PC-3 (cell line): Measurements from ENCODE around the gene ACTMAP.

Experiments used
- CTCF ChIP-seq: fragments of 300-600 bp; sonication (generic); conservative IDR thresholded peaks from 2 replicates; pipeline ENCODE4 v1.5.1; 2017; ENCODE audit warnings: antibody characterized with exemption, low read depth, mild to moderate bottlenecking, low read length
- EZH2 ChIP-seq: fragments of 300-600 bp; sonication (generic); IDR thresholded peaks from one replicate; pipeline ENCODE4 v1.6.1; 2017; ENCODE audit warnings: antibody characterized with exemption, mild to moderate bottlenecking, low read length; ENCODE audit not compliant: unreplicated experiment

GRCh38 chr19:40752257-40752781 is 2.0 kb upstream of the ACTMAP start:
- TF ChIP-seq EZH2 (no peak), CTCF (no peak)
